HG03565 (cell line): ENCODE results near the gene RTL1.
A peak's percentile ranks its signal among the peaks of the same experiment; 100 is the strongest.

Experiments used
- ATAC-seq: cut with Tn5 transposase; IDR thresholded peaks from one replicate; pipeline ENCODE4 v1.9.1; 2021; ENCODE audit warnings: mild to moderate bottlenecking, moderate library complexity; ENCODE audit not compliant: unreplicated experiment

The RTL1 gene

GRCh38 chr14:100854435-100854834, 49.1 kb downstream of the RTL1 start:
- no peak for ATAC-seq

GRCh38 chr14:100851946-100852620, 51.4 kb downstream of the RTL1 start:
- no peak for ATAC-seq

GRCh38 chr14:100851586-100851916, 52.0 kb downstream of the RTL1 start:
- ATAC-seq, result no peak

GRCh38 chr14:100850841-100851585, 52.5 kb downstream of the RTL1 start:
- ATAC-seq, result peak; percentile 60

GRCh38 chr14:100849115-100849781, 54.3 kb downstream of the RTL1 start:
- ATAC-seq, result no peak

GRCh38 chr14:100846309-100846859, 57.1 kb downstream of the RTL1 start:
- no peak for ATAC-seq

- ATAC-seq, result no peak
Observed at GRCh38 chr14:100845341-100845740, 58.2 kb downstream of the RTL1 start.

GRCh38 chr14:100844846-100845245, 58.7 kb downstream of the RTL1 start:
- ATAC-seq, result no peak

- ATAC-seq, result no peak
Observed at GRCh38 chr14:100844421-100844820, 59.1 kb downstream of the RTL1 start.

- ATAC-seq, result no peak
Observed at GRCh38 chr14:100844082-100844408, 59.5 kb downstream of the RTL1 start.

- no peak for ATAC-seq
Observed at GRCh38 chr14:100842799-100843198, 60.7 kb downstream of the RTL1 start.

GRCh38 chr14:100841761-100842403, 61.6 kb downstream of the RTL1 start:
- no peak for ATAC-seq

- ATAC-seq, result no peak
Observed at GRCh38 chr14:100841066-100841760, 62.3 kb downstream of the RTL1 start.

GRCh38 chr14:100840286-100841065, 63.0 kb downstream of the RTL1 start:
- no peak for ATAC-seq

- ATAC-seq, result no peak
Observed at GRCh38 chr14:100839681-100840111, 63.8 kb downstream of the RTL1 start.

GRCh38 chr14:100839315-100839585, 64.3 kb downstream of the RTL1 start:
- ATAC-seq, result no peak

GRCh38 chr14:100838493-100839314, 64.8 kb downstream of the RTL1 start:
- no peak for ATAC-seq

- no peak for ATAC-seq
Observed at GRCh38 chr14:100837805-100838350, 65.6 kb downstream of the RTL1 start.
